ENCODE data around the gene CACNB4.
"Not testable (repeated sequence)": the region's sequence is repeated elsewhere in the genome, so short reads cannot be mapped to it uniquely, and the experiment has no call there.

The CACNB4 gene

GRCh38 chr2:151904807-151905206, 194.0 kb downstream of the CACNB4 start:
- DNase-seq (ENCODE audit: low spot score), result no peak

- DNase-seq (ENCODE audit: low spot score), result no peak
Measured at GRCh38 chr2:151904021-151904420, 194.8 kb downstream of the CACNB4 start.

GRCh38 chr2:151902829-151903228, 196.0 kb downstream of the CACNB4 start:
- no peak for DNase-seq (ENCODE audit: low spot score)

- no peak for DNase-seq (ENCODE audit: low spot score)
Measured at GRCh38 chr2:151900331-151900730, 198.5 kb downstream of the CACNB4 start.

GRCh38 chr2:151899156-151899555, 199.7 kb downstream of the CACNB4 start:
- no peak for DNase-seq (ENCODE audit: low spot score)

- no peak for DNase-seq (ENCODE audit: low spot score)
Measured at GRCh38 chr2:151891566-151892194, 207.2 kb downstream of the CACNB4 start.

GRCh38 chr2:151887164-151887563, 211.7 kb downstream of the CACNB4 start:
- no peak for DNase-seq (ENCODE audit: low spot score)

GRCh38 chr2:151886241-151886640, 212.6 kb downstream of the CACNB4 start:
- no peak for DNase-seq (ENCODE audit: low spot score)

GRCh38 chr2:151882786-151883445, 215.9 kb downstream of the CACNB4 start:
- no peak for DNase-seq (ENCODE audit: low spot score)

GRCh38 chr2:151881342-151881741, 217.5 kb downstream of the CACNB4 start:
- no peak for DNase-seq (ENCODE audit: low spot score)

- no peak for DNase-seq (ENCODE audit: low spot score)
Measured at GRCh38 chr2:151880586-151880985, 218.3 kb downstream of the CACNB4 start.

GRCh38 chr2:151878655-151879563, 219.9 kb downstream of the CACNB4 start:
- DNase-seq (ENCODE audit: low spot score), result no peak

GRCh38 chr2:151878204-151878603, 220.6 kb downstream of the CACNB4 start:
- no peak for DNase-seq (ENCODE audit: low spot score)

GRCh38 chr2:151875631-151876030, 223.2 kb downstream of the CACNB4 start:
- DNase-seq (ENCODE audit: low spot score), result not testable (repeated sequence)

- DNase-seq (ENCODE audit: low spot score), result no peak
Measured at GRCh38 chr2:151872463-151872862, 226.4 kb downstream of the CACNB4 start.

GRCh38 chr2:151869291-151869690, 229.6 kb downstream of the CACNB4 start:
- no peak for DNase-seq (ENCODE audit: low spot score)

GRCh38 chr2:151862700-151863099, 236.1 kb downstream of the CACNB4 start:
- no peak for DNase-seq (ENCODE audit: low spot score)

GRCh38 chr2:151861174-151861573, 237.7 kb downstream of the CACNB4 start:
- DNase-seq (ENCODE audit: low spot score), result no peak

GRCh38 chr2:151860613-151861146, 238.2 kb downstream of the CACNB4 start:
- DNase-seq (ENCODE audit: low spot score), result no peak

- no peak for DNase-seq (ENCODE audit: low spot score)
Measured at GRCh38 chr2:151860210-151860609, 238.6 kb downstream of the CACNB4 start.

- no peak for DNase-seq (ENCODE audit: low spot score)
Measured at GRCh38 chr2:151857650-151858049, 241.2 kb downstream of the CACNB4 start.

- DNase-seq (ENCODE audit: low spot score), result no peak
Measured at GRCh38 chr2:151855111-151855510, 243.7 kb downstream of the CACNB4 start.

Data from AG08396 (cell line).